GM21529 (cell line): Measurements from ENCODE around the gene CD248.
A peak's percentile ranks its signal among the peaks of the same experiment; 100 is the strongest.

ENCODE experiments used
- ATAC-seq: cut with Tn5 transposase; IDR thresholded peaks from one replicate; pipeline ENCODE4 v1.9.1; 2021; ENCODE audit not compliant: unreplicated experiment

CD248 gene

DNA sequence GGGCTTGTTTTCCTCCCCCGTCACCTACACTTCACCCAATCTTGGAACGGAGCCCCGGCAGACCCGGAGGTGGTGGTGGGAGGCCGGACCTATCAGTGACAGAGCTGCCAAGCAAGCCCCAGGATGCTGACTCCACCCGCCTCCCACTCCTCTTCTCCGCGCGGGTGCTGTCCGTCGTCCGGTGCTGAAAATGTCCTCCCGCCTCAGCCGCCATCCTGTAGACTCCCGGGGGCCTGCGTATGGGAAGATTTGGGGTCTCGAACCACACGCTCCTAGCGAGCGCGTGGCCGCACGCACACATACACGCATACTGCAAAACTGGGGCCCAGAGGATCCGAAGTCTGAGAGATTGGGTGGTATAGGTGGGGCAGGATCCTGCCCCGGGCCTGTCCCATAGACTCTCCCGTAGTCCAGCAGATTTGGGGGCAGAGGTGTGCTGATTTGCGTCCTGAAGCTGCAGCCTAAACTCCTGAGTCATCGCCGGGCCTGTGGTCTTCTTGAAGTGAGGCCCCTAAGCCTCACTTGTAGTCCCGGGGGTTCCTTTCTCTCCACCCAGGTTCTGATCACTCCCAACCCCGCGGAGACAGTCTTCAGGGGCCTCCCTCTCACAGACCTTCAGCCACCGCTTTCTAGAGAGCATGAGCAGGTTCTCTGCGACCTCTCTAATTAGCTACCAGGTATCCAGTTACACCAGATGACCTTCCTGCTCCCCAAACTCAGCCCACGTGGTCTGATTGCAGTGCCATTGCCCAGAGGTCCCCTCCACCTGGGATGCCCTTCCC is 27.1 kb downstream of the CD248 start:
- ATAC-seq, result peak; percentile 26

DNA sequence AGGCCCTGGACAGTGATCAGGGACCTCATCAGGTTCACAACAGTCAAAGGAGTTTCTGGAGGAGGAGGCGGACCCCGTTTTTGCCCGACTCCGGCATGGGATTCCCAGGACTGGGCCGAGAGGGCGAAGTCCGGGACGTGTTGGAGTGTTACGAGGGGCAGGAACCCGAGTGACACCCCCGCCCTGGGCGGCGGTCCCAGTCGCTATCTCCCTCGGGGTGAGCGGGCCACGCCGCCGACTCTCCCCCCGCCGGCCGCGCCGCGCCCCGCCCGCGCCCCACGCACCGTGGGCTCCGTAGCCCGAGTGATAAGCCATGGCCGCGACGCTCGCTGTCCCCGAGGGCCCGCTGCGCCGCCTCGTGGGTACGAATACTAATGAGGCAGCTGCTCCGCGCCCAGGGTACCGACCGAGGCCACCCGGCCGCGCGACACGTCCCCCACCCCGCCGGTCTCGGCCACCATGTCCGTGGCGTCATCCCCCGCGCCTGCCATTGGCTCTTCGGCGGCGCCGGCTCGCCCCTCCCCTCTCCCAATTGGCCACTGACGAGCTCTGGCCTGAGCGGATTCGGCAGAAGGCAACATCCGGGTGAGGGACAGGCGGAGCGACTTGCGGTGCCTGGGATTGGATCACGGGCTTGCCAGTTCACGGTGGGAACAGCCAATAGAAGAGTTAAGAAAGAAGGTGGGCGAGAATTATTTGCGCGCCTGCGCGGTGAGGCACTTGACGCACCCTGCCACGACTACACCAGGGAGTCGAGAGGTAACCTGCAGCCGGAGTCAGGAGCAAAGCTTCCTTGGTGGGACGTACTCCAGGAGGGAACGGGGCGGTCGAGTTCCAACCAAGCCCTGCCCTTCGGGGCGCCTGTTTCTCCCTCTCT is 27.9 kb downstream of the CD248 start, which contains the start of gene YIF1A:
Gene YIF1A, minus strand, starts transcription at position 473 of the 877 bp plus-strand sequence. Its CDS starts 158 bp downstream, at position 315.
- peak; percentile 93 for ATAC-seq

DNA sequence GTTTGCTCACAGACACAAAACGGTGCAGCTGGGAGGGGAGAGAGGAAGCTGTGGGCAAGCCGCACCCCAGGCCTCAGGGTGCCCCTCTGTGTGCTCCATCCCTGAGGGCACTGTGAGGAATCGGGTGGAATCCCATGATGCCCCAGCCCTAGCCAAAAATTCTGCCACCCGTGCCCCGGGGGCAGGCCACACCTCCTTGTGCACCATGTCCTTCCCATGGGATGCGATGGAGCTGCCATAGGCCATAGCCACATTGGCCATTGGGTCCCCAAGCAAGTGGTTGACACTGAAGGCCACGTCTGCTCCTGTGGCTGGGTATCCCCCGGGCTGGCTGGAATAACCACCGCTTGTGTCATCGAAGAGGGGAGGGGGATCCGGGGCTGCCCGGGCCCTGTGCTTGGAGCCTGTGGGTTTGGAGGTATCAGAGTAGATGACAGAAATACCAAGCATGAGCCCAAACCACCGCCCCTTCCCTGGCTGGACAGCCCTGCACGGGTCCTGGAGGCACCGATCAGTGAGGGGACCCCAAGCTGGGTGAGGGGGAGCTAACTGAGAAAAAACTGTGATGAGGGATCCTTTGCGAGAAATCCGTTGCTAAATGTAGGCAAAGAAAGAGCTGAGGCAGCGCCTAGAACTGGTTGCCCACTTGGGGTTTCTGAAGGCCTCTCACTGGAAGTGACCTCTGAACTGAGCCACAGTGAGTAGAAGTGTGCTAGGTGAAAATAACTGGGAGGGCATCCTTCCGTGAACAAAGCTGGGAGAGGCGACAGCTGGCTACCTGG is 28.8 kb downstream of the CD248 start:
- ATAC-seq, result no peak

DNA sequence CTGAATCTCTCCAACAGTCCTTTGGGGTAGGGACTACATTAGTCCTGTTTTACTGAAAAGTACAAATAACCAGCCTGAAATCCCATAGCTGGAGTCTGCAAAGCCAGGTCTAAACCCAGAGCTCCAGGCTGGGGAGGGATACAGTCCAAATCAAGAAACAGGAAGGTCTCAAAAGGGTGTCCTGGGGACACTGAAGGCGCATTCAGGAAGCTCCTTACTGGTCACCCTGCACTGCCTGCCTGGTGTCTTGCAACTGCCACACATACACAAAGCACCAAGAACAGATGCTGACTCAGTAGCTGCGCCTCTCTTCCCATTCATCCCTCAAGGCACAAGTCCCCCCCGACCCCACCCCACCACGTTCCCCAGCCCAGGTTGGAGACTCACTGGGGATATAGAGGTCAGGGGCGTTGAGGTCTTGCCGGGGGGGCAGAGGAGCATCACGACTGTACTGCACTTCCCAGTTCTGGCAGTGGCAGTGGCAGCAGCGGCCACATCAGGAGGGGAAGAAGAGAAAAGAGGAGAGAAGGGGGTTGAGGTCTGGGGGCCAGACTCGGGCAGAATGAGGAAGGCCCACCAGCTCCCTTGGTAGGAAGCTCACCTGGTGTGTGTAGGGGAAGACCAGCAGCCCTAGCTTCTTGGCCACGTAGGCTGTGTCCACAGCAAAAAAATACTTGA is 29.5 kb downstream of the CD248 start:
- no peak for ATAC-seq

DNA sequence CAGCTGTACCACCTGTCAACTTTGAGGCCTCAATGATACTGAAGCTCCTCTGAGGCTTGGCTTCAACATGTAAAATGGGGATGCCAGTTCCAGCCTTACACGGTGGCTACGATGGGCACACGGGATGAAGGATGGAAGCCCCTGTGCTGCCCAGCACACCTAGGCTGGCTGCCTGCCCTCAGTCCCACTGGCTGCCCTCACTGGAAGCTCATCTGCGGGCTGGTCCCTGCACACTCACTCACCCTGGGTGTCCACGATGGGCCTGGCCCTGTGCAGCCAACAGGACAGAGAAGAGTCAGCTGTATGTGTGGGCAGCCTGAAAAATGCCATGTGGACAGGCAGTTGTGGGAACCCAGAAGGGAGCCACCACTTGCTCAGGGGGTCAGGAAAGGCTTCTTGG is 30.1 kb downstream of the CD248 start:
- ATAC-seq, result no peak

DNA sequence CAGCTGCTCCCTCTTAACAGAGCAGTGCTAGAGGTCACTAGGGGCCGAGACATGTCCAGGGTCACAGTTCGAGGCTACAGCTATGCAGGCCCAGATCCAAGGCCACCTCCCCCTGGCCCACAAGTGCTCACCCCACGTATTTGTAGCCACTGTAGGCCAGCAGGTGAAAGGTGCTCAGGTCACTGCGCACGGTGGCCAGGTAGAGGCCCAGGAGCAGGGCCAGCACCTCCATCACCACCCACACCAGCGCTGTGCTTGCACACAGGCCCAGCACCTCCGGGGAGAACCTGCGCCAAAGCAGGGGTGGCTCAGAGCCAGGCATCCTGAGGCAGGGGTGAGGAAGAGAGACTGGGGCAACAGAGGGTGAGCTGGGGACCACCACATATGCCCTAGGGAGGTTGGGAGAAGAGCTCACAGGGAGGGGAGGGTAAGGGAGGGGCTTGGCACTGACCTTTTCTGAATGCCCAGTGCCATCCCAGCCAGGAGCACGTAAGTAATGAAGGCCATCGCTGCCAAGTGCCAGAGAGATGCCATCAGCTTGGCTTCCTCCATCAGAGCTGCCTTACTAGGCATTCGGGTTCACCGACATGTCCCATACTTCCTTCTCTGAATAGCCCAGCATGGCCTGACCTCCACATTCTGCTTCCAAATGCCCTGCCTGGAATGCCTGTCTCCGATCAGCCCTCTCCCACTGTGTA is 31.4 kb downstream of the CD248 start:
- no peak for ATAC-seq

DNA sequence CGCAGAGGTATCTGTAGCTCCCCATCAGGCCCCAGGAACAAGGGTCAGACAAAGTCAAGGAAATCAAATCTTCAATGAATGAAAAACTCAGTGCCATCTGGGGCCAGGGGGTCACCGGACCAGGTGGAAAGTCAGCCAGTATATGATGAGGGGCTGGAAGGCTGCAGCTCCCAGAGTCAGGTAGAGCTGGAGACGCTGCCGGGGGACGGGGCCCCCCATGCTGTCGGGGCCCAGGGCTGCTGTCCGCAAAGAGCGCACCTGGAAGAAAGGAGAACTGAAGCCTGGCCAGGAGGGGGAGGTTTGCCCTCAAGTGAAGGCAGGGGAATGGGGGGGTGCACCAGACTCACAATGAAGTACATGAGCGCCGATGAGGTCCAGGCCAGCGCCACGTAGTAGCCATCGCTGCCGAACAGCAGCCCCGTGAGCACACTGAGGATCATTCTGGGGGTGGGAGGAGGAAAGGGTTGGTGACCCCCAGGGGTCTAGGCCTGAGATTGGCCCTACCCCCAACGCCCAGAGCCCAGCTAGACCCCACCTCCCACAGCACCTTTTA is 32.2 kb downstream of the CD248 start:
- no peak for ATAC-seq

DNA sequence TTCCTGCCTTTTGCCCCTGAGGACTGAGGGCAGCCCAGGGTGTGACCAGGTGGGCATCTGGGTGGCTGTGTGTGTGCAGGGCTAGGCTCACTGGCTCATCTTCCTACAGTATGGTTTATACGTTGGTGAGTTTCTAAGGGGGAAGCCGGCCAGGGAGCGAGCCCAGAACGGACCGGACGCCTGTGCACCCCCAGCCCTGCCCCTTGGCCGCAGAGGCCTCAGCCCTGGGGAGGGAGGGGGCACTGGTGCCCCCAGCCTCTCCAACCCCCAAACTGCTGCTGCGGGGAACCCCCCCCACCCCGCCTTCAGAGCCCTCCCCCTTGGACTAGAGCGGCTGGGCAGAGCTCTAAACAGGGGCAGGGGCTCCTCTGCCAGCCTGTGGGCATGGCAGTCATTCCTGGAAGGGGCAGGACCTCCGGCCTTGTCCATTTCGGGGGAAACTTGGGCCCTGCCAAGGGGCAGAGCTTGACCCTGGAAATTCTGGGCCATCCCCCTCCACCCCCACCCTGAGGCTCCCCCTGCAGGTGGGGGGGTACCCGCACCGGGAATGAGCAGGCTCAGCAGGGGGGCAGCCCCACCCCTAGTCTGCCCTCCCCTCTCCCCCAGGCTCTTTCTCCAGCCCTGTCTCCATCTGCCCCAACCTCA is 33.3 kb downstream of the CD248 start:
- ATAC-seq, result no peak

DNA sequence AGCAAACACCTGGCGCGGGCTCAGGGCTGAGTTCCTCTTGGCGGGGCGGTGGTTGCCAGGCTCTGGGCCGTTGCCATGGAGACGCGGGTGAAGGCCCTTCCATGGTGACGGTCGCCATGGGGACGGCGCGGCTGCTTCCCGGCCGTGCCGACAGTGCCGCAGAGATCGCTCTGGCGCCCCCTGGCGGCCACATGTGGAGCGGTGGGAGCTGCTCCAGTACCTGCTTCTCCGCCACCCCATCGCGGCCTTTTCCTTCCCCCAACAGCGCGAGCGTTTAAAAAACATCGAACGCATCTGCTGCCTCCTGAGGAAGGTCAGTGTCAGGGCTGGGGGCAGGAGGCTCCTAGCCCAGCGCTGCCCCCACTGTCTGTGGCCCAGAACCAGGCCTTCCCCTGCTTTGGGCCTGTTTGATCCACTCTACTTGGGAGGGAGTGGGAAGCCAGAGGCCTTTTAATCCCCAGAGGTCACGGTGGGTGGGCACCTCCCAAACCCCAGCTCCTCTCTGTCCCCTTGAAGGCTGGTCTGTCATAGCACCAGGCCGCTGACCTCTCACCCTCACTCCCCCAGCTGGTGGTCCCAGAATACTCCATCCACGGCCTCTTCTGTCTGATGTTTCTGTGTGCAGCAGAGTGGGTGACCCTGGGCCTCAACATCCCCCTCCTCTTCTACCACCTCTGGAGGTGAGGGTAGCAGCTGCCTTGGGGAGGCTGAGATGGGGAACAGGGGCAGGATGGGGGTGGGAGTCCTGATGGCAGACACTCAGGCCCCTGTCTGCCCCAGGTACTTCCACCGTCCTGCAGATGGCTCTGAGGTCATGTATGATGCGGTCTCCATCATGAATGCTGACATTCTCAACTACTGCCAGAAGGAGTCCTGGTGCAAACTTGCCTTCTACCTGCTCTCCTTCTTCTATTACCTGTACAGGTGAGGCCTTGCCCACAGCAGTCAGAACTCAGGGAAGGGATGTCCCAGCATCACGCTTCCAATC is 34.1 kb downstream of the CD248 start:
- peak; percentile 72 for ATAC-seq

DNA sequence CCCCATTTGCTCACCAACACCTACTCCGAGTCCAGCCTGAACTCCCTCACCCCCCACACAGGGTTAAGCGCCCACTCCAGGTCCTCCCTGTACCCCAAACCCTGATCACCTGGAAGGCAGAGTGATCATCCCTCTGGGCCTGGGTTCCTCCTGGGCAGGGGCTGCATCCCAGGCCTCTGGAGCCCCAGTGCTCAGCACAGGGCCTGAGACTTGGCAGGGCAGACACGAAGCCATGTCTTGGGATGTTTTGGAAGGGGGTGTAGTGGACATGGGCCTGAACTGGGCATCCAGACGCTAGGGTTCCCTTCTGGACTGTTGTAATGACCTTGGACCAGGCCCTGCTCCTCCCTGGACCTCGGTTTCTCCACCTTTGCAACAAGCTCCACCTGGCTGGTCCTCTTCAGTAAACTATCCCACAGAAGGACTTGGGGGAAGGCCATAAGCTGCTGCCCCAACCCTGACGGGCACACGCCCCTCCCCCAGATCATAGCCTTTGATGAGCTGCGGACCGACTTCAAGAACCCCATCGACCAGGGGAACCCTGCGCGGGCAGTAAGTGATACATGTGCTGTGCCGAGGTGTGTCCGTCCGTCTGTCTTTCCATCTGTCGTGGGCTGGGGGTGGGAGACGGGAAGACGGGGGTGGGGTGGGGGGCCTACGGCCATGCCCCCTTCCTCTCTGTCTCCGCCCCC is 34.9 kb downstream of the CD248 start:
- ATAC-seq, result no peak

DNA sequence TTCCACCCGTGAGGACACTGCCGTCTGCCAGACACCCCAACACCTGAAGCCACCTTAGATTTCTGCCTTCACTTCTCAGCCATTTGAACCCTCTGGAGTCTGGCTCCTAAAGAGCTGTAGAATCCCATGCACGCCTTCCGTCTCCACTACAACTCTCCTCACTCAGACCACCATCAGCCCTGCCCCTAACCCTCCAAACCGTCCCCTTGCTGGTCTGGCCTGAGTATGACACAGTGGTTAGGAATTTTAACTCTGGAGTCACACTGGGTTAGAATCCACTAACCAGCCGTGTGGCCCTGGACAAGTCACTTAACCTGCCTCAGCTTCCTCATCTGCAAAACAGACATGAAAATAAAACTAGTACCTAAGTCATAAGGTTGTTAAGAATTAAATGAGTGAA is 35.8 kb downstream of the CD248 start:
- ATAC-seq, result no peak

DNA sequence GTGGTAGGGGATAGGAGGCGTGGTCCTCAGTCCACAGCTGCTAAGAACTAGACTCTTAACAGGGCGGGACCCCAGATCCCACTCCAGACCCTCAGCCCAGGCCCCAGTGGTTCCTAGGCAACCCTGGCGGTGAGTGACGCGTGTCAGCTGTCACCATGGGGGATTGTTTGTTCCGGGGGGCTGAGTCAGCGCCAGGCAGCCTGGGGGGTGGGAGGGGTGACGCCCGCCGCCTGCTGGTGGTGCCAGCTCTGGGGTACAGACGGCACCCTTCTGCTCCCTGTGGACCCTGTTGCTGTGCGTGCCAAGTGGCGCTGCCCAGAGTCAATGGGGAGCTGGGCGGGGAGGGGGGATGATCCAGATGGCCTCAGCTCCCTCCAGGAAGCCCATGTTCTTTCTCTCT is 36.4 kb downstream of the CD248 start:
- ATAC-seq, result no peak

DNA sequence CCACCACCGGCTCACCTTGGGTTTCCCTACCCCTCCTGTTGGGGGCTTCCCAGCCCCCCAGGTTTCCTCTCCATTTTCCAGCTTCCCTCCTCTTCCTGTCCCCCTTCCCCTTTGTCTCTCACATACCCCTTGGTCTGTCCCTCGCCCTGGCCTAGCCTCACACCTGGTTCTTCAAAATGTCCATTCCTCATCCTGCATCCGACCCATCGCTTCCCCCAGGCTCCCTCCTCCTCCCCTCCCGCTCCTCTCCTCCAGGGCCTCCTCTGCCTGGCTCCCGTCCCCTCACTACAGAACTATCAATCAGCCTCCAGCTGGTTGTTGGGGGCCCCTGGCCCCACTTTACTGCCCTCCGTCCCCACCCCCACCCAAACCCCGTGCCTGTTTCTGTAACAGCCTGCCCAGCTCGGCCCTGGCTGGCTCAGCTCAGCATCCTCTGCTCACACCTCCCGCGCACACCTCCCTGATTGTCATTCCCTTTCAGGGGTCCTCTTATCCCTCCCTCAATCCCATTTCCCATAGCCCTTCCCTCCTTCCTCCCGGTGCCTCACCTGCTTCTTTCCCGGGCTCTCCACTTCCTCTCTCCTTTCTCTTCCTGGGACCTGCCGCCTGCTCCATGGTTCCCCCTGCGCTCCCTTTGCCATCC is 37.6 kb downstream of the CD248 start:
- no peak for ATAC-seq

DNA sequence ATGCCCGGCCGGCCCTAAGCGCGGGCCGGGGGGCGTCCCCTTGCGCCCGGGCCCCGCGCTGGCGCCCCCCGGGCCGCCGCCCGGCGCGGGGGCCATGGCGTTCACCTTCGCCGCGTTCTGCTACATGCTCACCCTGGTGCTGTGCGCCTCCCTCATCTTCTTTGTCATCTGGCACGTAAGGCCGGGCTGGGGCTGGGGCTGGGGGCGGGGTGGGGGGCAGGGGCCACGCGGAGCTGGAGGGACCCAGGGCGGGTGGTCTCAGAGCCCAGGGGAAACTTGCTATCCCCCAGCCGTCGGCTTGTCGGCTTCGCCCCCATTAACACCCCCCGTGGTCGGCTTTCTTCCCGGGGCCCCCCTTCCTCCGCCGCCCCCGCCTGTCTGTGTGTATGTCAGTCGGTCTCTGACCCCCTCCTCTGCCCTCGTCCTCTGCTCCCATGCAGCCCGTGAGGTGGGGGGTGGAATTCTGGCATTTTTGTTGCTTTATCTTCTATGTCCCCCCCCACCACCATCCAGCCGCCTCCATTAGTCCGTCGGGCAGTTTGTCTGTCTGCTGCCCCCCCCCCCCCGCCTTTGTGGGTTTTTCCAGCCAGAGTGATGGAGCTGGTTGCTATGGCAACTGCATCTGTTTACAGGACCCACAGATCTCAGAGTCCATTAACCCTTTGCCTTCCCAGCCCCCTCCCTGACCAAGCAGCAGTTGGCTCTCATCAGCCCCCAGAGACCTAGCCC is 38.3 kb downstream of the CD248 start:
- ATAC-seq, result no peak

DNA sequence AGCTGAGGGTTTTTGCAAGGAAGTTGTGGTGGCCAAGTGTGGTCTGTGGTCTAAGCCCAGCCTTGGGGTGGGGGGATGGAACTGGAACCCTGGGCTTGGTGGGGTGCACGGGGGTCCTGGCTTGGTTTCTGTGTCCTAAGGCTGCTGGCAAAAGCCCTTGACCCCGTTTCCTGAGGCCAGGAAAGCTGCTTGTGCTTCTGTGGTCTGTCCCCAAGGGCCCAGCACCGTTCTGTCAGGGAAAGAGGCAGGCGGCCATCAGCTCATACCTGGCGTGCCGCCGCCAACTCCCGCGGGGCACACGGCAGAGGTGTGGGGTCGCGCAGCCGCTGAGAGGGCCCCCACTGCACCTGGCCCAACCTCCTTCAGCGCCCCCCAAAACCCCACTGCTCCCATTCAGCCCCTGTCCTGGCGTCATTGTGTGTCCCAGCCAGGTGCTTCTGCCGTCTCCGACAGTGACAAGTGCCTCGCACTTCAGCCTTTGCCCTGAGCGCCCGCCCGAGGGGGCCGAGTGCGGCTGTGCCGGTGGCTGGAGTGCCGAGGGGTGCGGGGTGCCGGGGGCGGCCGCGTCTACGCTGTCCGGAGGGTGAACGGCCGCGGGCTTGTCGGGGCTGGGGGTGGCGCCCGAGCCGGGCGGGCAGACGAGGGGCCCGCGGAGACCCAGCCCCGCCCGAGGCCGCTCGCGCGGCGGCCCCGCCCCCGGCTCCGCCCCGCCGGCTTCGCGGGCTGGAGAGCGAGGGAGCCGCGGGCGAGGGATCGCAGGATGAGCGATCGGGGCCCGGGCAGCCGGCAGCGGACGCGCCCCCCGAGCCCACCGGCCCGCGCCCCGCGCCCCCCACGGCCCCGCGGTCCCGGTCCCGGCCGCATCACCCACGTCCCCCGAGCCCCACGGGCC is 39.1 kb downstream of the CD248 start, which contains the start of gene CNIH2:
Gene CNIH2, plus strand, starts transcription at position 705 of the 892 bp plus-strand sequence. CDS start 282 bp downstream, outside the sequence.
- no peak for ATAC-seq
